Breast epithelium (tissue), 3 donors: Measurements from ENCODE around the gene CD47.

Experiments used
- POLR2A ChIP-seq: fragments of 450-650 bp; IDR thresholded peaks from one replicate; pipeline ENCODE4 v1.6.1; 2016; ENCODE audit warnings: antibody characterized with exemption, mild to moderate bottlenecking, moderate library complexity
- POLR2AphosphoS5 ChIP-seq, 3 donors: sonication (generic); formaldehyde crosslinking; IDR thresholded peaks; one replicate each; pipeline ENCODE4 v1.6.1; 2017; ENCODE audit warnings: antibody characterized with exemption in 3 of 3
- TF ChIP-seq, protein P1 (sequence below), 3 donors: fragments of 450-650 bp; IDR thresholded peaks; one replicate each; pipeline ENCODE4 v1.5.1; 2016 to 2017; ENCODE audit warnings: antibody characterized with exemption in 3 of 3, mild to moderate bottlenecking in 3 of 3, moderate library complexity in 3 of 3

DNA sequence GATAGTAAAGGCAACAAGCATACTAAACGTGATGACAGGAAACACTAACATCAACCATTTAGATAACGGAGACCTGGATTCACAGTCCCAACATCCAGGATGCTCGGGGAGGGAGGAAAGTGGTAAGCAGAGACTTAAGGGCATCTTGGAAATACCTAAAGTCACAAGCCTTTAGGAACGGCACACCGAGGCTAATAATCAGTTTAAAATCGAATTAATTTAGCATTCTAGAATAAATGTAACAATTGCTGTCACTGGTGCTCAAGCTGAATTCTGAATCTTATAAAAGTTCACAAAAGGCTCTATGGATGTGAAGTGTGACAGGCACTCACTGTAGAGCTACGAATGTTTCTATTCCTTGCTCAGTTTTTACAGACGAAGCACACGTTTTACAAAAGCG lies 1.3 kb downstream of the CD47 start:
- TF ChIP-seq POLR2AphosphoS5 (IDR thresholded peaks at IDR 0.05) (no peak), POLR2A (no peak)
- TF ChIP-seq, protein P1, sequence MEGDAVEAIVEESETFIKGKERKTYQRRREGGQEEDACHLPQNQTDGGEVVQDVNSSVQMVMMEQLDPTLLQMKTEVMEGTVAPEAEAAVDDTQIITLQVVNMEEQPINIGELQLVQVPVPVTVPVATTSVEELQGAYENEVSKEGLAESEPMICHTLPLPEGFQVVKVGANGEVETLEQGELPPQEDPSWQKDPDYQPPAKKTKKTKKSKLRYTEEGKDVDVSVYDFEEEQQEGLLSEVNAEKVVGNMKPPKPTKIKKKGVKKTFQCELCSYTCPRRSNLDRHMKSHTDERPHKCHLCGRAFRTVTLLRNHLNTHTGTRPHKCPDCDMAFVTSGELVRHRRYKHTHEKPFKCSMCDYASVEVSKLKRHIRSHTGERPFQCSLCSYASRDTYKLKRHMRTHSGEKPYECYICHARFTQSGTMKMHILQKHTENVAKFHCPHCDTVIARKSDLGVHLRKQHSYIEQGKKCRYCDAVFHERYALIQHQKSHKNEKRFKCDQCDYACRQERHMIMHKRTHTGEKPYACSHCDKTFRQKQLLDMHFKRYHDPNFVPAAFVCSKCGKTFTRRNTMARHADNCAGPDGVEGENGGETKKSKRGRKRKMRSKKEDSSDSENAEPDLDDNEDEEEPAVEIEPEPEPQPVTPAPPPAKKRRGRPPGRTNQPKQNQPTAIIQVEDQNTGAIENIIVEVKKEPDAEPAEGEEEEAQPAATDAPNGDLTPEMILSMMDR (IDR thresholded peaks at IDR 0.05), result no peak
